Ramos (cell line): Measurements from ENCODE around the gene BRF1.

Source experiments
- in situ Hi-C: fragments of 300-500 bp; cut with MboI; formaldehyde crosslinking; loops from one replicate; pipeline ENCODE4 v1.14.3; 2022; ENCODE audit warnings: low sequenced_read_pairs; ENCODE audit not compliant: unreplicated experiment

The BRF1 gene

GRCh38 chr14:105205673-105206208 is 95.1 kb downstream of the BRF1 start:
- in situ Hi-C loops, result loop anchor here (25.0 kb wide), 1 partner anchor 132 kb away; no protein-coding TSS in a partner anchor

- in situ Hi-C loops, result loop anchor here (25.0 kb wide), 1 partner anchor 132 kb away; no protein-coding TSS in a partner anchor
These were observed 95.7 kb downstream of the BRF1 start for GRCh38 chr14:105204931-105205672.

- in situ Hi-C loops, result loop anchor here (25.0 kb wide), 1 partner anchor 133 kb away; no protein-coding TSS in a partner anchor
These were observed 96.4 kb downstream of the BRF1 start for GRCh38 chr14:105204206-105204930.

- in situ Hi-C loops, result loop anchor here (25.0 kb wide), 1 partner anchor 134 kb away; no protein-coding TSS in a partner anchor
These were observed 97.1 kb downstream of the BRF1 start for GRCh38 chr14:105203701-105204100.

- in situ Hi-C loops, result loop anchor here (25.0 kb wide), 1 partner anchor 134 kb away; no protein-coding TSS in a partner anchor
These were observed 97.7 kb downstream of the BRF1 start for GRCh38 chr14:105203057-105203531.

GRCh38 chr14:105201925-105202513 is 98.8 kb downstream of the BRF1 start:
- in situ Hi-C loops, result loop anchor here (25.0 kb wide), 1 partner anchor 135 kb away; no protein-coding TSS in a partner anchor

GRCh38 chr14:105201156-105201924 is 99.5 kb downstream of the BRF1 start:
- in situ Hi-C loops, result loop anchor here (25.0 kb wide), 1 partner anchor 136 kb away; no protein-coding TSS in a partner anchor

GRCh38 chr14:105200641-105201040 is 100.2 kb downstream of the BRF1 start:
- in situ Hi-C loops, result loop anchor here (25.0 kb wide), 1 partner anchor 137 kb away; no protein-coding TSS in a partner anchor

GRCh38 chr14:105200074-105200473 is 100.7 kb downstream of the BRF1 start:
- in situ Hi-C loops, result loop anchor here (25.0 kb wide), 1 partner anchor 137 kb away; no protein-coding TSS in a partner anchor

GRCh38 chr14:105199093-105199492 is 101.7 kb downstream of the BRF1 start:
- in situ Hi-C loops, result no loop called here

- in situ Hi-C loops, result no loop called here
These were observed 102.2 kb downstream of the BRF1 start for GRCh38 chr14:105198588-105198987.

GRCh38 chr14:105197211-105197641 is 103.6 kb downstream of the BRF1 start:
- in situ Hi-C loops, result no loop called here

GRCh38 chr14:105196265-105196960 is 104.4 kb downstream of the BRF1 start:
- in situ Hi-C loops, result no loop called here

GRCh38 chr14:105195522-105196264 is 105.1 kb downstream of the BRF1 start:
- in situ Hi-C loops, result no loop called here

- in situ Hi-C loops, result no loop called here
These were observed 105.8 kb downstream of the BRF1 start for GRCh38 chr14:105195051-105195450.

- in situ Hi-C loops, result no loop called here
These were observed 106.7 kb downstream of the BRF1 start for GRCh38 chr14:105193916-105194782.
